Neural crest cell (in vitro differentiated cells): Measurements from ENCODE around the gene ZNF609. TPM values are rescaled to one million over a fixed set of nuclear protein-coding genes. Genes with fewer than 3 reads are reported as not detected.

ENCODE experiments used
- DNase-seq: peaks from one replicate; pipeline ENCODE4 v3.0.0; 2021; ENCODE audit warnings: low read depth, mixed read lengths, low spot score
- H3K27ac Mint-ChIP-seq: one replicate; pipeline ENCODE4 v1.8.0; 2021; ENCODE audit warnings: mild to moderate bottlenecking, mixed read lengths; ENCODE audit not compliant: unreplicated experiment
- H3K27me3 Mint-ChIP-seq: 2 replicates; pipeline ENCODE4 v1.8.0; 2021; ENCODE audit warnings: low read depth, mild to moderate bottlenecking, mixed read lengths
- H3K36me3 Mint-ChIP-seq: 2 replicates; pipeline ENCODE4 v1.8.0; 2021; ENCODE audit warnings: low read depth, mild to moderate bottlenecking, mixed read lengths
- H3K4me1 Mint-ChIP-seq: 2 replicates; pipeline ENCODE4 v1.8.0; 2021; ENCODE audit warnings: mixed read lengths
- H3K4me3 Mint-ChIP-seq: one replicate; pipeline ENCODE4 v1.8.0; 2021; ENCODE audit warnings: mild to moderate bottlenecking, mixed read lengths
- H3K9me3 Mint-ChIP-seq: 2 replicates; pipeline ENCODE4 v1.8.0; 2021; ENCODE audit warnings: mixed read lengths
- total RNA-seq: library from RNA; stranded (reverse); gene quantifications from 2 replicates; pipeline ENCODE4 v1.2.1, GENCODE V29; 2021
- TF ChIP-seq, protein P1 (sequence below): fragments of 200-600 bp; sonication (generic); conservative IDR thresholded peaks from 2 replicates; pipeline ENCODE4 v1.5.0; 2021; ENCODE audit warnings: antibody characterized with exemption, mild to moderate bottlenecking

The ZNF609 gene
- total RNA-seq, 1 donor from 2014 or later: 43.0 TPM

DNA sequence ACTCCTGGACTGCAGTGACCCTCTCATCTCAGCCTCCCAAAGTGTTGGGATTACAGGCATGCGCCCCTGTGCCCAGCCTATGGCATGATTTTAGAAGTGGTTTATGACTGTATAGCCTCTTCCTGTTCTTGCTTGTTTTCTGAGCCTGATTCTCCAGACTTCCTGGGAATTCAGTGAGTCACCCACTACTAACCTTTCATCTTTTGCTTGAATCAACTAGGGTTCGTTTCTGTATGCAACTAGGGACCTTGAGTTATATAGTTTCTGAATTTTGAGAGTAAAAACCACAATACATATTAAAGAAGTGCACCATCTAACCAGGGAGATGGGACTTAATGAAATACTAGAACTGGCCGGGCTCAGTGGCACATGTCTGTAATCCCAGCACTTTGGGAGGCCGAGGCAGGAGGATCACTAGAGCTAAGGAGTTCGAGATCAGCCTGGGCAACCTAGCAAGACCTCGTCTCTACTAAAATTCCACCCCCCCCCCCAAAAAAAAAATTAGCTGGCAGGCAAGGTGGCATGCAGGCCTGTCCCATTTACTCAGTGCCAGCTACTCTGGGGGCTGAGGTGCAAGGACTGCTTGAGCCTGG, 76.0 kb downstream of the ZNF609 start:
- H3K27ac Mint-ChIP-seq: no peak overlapping the region
- peaks cover 3% of the 10 kb centered on the region for H3K9me3 Mint-ChIP-seq

DNA sequence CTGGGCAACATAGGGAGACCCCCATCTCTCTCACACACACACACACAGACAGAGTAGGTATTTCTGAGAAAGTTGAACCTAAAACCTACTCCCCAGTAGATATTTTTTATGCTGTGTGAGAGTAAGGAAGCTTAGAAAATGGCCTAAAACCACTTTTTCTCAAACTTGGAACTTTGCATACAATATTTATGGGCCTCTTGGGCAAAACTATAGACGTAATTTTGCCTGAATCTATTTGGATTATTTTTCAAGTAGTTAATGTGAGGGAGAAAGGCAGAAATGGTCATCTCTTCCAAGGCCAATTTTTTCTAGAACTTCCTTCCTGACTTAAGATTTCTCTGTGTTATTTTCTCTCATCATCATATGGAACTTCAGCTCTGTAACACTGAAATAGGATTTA, 81.7 kb downstream of the ZNF609 start:
- TF ChIP-seq, protein P1, sequence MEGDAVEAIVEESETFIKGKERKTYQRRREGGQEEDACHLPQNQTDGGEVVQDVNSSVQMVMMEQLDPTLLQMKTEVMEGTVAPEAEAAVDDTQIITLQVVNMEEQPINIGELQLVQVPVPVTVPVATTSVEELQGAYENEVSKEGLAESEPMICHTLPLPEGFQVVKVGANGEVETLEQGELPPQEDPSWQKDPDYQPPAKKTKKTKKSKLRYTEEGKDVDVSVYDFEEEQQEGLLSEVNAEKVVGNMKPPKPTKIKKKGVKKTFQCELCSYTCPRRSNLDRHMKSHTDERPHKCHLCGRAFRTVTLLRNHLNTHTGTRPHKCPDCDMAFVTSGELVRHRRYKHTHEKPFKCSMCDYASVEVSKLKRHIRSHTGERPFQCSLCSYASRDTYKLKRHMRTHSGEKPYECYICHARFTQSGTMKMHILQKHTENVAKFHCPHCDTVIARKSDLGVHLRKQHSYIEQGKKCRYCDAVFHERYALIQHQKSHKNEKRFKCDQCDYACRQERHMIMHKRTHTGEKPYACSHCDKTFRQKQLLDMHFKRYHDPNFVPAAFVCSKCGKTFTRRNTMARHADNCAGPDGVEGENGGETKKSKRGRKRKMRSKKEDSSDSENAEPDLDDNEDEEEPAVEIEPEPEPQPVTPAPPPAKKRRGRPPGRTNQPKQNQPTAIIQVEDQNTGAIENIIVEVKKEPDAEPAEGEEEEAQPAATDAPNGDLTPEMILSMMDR: no peak
- H3K27ac Mint-ChIP-seq: no peak overlapping the region
- H3K4me3 Mint-ChIP-seq: no peak overlapping the region
- H3K36me3 Mint-ChIP-seq: peaks cover 2% of the 10 kb centered on the region
- no peak for DNase-seq
- H3K27me3 Mint-ChIP-seq: no peaks in the 10 kb centered on the region
- no peaks in the 10 kb centered on the region for H3K4me1 Mint-ChIP-seq
- peaks cover 3% of the 10 kb centered on the region for H3K9me3 Mint-ChIP-seq

More for the DNA sequence above, 76.0 kb downstream of the ZNF609 start:
- no peak overlapping the region for H3K4me3 Mint-ChIP-seq
- no peaks in the 10 kb centered on the region for H3K27me3 Mint-ChIP-seq
- DNase-seq: no peak
- H3K36me3 Mint-ChIP-seq: no peaks in the 10 kb centered on the region
- peaks cover 20% of the 10 kb centered on the region for H3K4me1 Mint-ChIP-seq
- TF ChIP-seq, protein P1: no peak

DNA sequence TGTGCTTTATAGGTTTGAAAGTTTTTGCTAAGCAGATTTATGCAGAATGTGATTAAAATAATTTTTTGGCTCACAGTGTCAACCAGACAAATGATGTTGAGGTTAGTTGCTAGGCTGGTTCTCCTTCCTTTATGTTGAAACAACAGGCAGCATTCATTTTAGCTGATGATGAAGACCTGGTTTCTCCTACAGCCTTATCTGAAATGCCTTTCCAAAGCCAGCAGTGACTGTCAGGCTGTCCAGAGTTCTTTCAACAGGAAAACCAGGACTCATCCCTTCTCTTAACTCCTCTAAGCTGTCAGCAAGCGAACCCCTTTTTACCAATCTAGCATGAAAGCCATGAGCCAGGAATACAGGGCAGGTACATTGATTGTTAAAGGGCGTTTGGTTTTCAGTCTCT, 84.1 kb downstream of the ZNF609 start:
- no peak overlapping the region for H3K4me3 Mint-ChIP-seq
- DNase-seq: no peak
- H3K9me3 Mint-ChIP-seq: peaks cover 3% of the 10 kb centered on the region
- H3K36me3 Mint-ChIP-seq: peaks cover 4% of the 10 kb centered on the region
- no peak overlapping the region for H3K27ac Mint-ChIP-seq
- TF ChIP-seq, protein P1: no peak
- H3K27me3 Mint-ChIP-seq: no peaks in the 10 kb centered on the region
- H3K4me1 Mint-ChIP-seq: peaks cover 9% of the 10 kb centered on the region

DNA sequence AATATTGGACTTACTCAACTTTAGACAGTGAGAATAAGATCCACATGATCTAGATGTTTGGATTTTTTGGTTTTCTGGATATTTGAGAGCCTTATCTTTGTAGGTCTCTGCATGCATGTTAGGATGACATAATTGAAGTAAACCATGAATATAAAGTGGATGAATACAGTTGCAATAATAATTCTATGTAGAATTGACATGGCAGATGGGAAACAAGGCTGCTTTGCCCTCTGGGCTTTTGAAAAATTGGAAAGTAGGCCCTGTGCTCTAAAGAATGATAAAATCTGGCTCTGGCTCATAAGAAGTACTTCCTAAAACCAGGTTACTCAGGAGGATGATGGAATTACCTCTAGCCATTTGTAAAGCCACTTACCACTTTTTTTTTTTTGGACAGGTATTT, 86.9 kb downstream of the ZNF609 start:
- Mint-ChIP-seq H3K36me3 (peaks cover 4% of the 10 kb centered on the region), H3K4me1 (peaks cover 11% of the 10 kb centered on the region), H3K4me3 (no peak overlapping the region), H3K27ac (no peak overlapping the region), H3K27me3 (no peaks in the 10 kb centered on the region), H3K9me3 (no peaks in the 10 kb centered on the region)
- no peak for DNase-seq
- TF ChIP-seq, protein P1: no peak

DNA sequence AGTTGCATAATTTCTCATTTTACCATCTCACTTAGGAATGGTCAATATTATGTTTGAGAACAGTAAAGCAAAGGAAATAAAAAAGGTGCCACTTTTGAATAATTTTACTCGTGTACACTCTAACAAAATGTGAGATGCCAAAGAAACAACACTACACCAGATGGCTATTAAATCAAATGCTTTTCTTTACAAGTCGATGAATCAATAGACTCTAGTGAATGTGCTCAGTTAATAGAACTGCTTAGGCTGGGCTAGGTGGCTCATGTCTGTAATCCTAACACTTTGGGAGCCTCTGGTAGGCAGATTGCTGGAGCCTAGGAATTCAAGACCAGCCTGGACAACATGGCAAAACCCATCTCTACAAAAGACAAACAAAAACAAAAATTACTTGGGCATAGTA, 87.9 kb downstream of the ZNF609 start:
- Mint-ChIP-seq H3K4me3 (no peak overlapping the region), H3K9me3 (no peaks in the 10 kb centered on the region), H3K27ac (no peak overlapping the region), H3K27me3 (no peaks in the 10 kb centered on the region), H3K36me3 (peaks cover 4% of the 10 kb centered on the region), H3K4me1 (peaks cover 11% of the 10 kb centered on the region)
- TF ChIP-seq, protein P1: no peak
- no peak for DNase-seq
